Activated T-cell treated with anti-CD3 and anti-CD28 coated beads, Interleukin-2, amount 50 U/mL, for 4 hours (primary cell): Measurements from ENCODE around the gene PKP2. TPM values are rescaled to one million over a fixed set of nuclear protein-coding genes. Genes with fewer than 3 reads are reported as not detected.
"Not testable (repeated sequence)": the region's sequence is repeated elsewhere in the genome, so short reads cannot be mapped to it uniquely, and the experiment has no call there.

ENCODE experiments used
- ATAC-seq, 2 donors: fragments of 200-7000 bp; cut with Tn5 transposase; one replicate each; pipeline ENCODE4 v1.10.0; 2021
- DNase-seq: peaks from one replicate; pipeline ENCODE4 v3.0.0-alpha.2; 2020
- H3K27me3 Mint-ChIP-seq: one replicate; pipeline ENCODE4 v1.8.0; 2021; ENCODE audit warnings: low read depth, mixed read lengths
- H3K36me3 Mint-ChIP-seq: one replicate; pipeline ENCODE4 v1.8.0; 2022; ENCODE audit warnings: mixed read lengths; ENCODE audit not compliant: insufficient read depth
- H3K4me1 Mint-ChIP-seq: one replicate; pipeline ENCODE4 v1.8.0; 2021; ENCODE audit warnings: low read depth, mixed read lengths
- H3K4me3 Mint-ChIP-seq: one replicate; pipeline ENCODE4 v1.8.0; 2021; ENCODE audit warnings: mild to moderate bottlenecking, moderate library complexity, mixed read lengths
- H3K9me3 Mint-ChIP-seq: one replicate; pipeline ENCODE4 v1.8.0; 2021; ENCODE audit warnings: mixed read lengths
- total RNA-seq, 3 donors: library from RNA; stranded (reverse); gene quantifications; one replicate each; pipeline ENCODE4 v1.2.1, GENCODE V29; 2021

The PKP2 gene
- total RNA-seq, 3 donors from 2014 or later, result 0.16 to 0.24 (median 0.18) TPM

DNA sequence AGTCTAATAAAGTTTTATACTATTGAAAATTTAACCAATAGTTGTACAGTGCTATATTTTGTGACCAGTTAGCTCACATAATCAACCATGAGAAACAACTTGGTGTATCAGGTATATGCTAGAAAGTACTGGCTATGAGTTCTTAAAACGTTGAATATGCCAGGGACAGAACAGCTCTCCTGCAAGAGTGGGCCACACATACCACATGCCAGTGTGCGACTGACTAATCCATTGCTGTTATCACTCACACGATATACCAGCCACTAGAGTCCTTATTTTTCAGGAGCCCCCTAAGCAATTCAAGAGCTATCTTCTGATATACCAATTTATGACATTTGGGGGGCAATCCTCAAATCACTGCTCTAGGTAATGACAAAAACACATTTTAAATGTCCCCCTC is 9.5 kb downstream of the PKP2 start:
- ATAC-seq (no peak), DNase-seq (no peak)
- Mint-ChIP-seq H3K9me3 (no peaks in the 10 kb centered on the region), H3K36me3 (no peaks in the 10 kb centered on the region), H3K27me3 (peaks cover 11% of the 10 kb centered on the region), H3K4me1 (no peaks in the 10 kb centered on the region), H3K4me3 (no peak overlapping the region)

DNA sequence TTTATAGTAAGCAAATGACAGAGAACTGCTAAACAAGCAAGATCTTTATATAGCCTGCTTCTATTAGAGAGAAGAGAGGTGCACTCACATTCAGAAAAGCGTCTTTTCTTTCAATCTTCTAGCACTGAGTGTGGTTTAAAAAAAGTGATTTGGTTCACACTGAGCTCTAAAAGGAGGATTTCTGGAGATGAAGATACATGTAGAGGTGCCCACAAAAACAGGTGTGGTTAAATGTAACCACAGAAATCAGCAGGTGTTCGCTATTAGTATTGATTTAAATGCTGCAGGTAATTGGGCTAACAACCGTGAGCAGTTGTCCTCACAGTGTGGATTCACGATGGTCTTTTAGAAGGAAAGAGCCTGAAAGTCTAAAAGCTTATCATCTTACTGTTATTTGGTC is 10.7 kb downstream of the PKP2 start:
- H3K4me3 Mint-ChIP-seq, result no peak overlapping the region
- no peak for ATAC-seq
- H3K27me3 Mint-ChIP-seq, result peaks cover 6% of the 10 kb centered on the region
- no peaks in the 10 kb centered on the region for H3K9me3 Mint-ChIP-seq
- no peak for DNase-seq
- H3K36me3 Mint-ChIP-seq, result no peaks in the 10 kb centered on the region
- H3K4me1 Mint-ChIP-seq, result no peaks in the 10 kb centered on the region

DNA sequence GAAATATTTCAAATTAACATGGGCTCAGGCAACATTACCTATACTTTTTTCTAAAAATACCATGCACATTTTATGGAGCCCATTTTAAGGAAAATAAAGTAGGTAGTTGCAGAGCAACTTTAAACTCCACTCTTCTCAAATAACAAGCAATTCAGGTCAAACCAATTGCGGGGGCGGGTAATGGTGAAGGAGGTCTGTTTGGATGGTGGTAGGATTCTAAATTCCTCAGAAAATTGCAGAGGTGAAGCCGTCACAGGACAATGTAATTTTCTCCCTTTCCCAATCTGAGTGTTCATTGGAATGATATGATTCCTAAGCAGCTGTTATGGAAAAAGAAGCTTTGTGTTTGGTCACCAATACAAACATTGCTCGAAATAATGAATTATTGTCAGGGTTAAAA is 11.6 kb downstream of the PKP2 start:
- ATAC-seq (no peak), DNase-seq (no peak)
- Mint-ChIP-seq H3K4me1 (no peaks in the 10 kb centered on the region), H3K9me3 (no peaks in the 10 kb centered on the region), H3K36me3 (no peaks in the 10 kb centered on the region), H3K27me3 (peaks cover 6% of the 10 kb centered on the region), H3K4me3 (no peak overlapping the region)

DNA sequence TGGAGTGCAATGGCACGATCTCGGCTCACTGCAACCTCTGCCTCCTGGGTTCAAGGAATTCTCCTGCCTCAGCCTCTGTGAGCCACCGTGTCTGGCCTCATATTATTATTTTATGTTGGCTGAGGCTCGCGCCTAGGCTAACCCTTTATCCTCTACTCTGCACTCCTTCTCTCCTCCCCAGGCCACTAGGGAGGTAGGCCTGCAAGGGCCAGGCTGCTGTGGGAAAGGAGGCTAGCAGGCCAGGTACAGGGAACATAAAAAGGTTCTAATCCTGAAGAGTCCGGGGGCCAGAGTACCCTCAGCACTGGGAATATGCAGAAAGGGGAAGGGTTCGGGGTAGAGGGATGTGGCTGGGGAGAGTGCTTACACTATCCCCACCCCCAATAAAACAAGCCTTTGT is 14.9 kb downstream of the PKP2 start:
- Mint-ChIP-seq H3K36me3 (no peaks in the 10 kb centered on the region), H3K4me1 (no peaks in the 10 kb centered on the region), H3K4me3 (no peak overlapping the region), H3K27me3 (no peaks in the 10 kb centered on the region), H3K9me3 (no peaks in the 10 kb centered on the region)
- DNase-seq (no peak), ATAC-seq (no peak)

DNA sequence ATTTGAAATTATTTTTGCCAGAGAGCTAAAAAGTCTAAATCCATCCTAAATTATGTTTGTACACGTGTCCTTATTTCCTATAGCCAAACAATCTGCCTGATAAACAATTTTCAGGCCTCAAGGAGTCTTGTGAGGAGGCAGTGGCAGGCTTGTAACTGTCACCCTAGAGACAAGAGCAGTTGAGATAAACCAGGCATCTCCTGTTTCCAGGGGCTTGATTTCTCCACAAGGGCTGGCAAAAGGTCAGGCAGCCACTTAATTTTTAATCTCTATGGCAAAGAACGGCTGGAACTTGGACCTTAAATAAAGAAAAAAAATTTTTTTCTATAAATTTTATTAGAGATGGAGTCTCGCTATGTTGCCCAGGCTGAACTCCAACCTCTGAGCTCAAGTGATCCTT is 15.5 kb downstream of the PKP2 start:
- Mint-ChIP-seq H3K27me3 (no peaks in the 10 kb centered on the region), H3K9me3 (no peaks in the 10 kb centered on the region), H3K36me3 (no peaks in the 10 kb centered on the region), H3K4me3 (no peak overlapping the region), H3K4me1 (no peaks in the 10 kb centered on the region)
- ATAC-seq, result no peak
- no peak for DNase-seq

DNA sequence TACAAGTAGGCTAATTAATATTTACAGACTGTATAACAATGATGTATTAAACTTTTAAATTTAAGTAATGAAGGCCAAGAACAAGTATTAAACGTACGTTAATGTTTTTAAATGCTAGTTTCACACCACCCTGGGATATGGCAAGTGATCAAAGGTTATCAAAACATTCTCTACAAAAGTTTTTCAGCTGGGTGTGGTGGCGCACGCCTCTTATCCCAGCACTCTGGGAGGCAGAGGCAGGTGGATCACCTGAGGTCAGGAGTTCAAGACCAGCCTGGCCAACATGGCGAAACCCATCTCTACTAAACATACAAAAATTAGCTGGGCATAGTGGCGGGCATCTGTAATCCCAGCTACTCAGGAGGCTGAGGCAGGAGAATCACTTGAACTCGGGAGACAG is 17.5 kb downstream of the PKP2 start:
- H3K9me3 Mint-ChIP-seq, H3K36me3 Mint-ChIP-seq, DNase-seq, ATAC-seq, H3K4me3 Mint-ChIP-seq, H3K27me3 Mint-ChIP-seq, H3K4me1 Mint-ChIP-seq: not testable (repeated sequence)

DNA sequence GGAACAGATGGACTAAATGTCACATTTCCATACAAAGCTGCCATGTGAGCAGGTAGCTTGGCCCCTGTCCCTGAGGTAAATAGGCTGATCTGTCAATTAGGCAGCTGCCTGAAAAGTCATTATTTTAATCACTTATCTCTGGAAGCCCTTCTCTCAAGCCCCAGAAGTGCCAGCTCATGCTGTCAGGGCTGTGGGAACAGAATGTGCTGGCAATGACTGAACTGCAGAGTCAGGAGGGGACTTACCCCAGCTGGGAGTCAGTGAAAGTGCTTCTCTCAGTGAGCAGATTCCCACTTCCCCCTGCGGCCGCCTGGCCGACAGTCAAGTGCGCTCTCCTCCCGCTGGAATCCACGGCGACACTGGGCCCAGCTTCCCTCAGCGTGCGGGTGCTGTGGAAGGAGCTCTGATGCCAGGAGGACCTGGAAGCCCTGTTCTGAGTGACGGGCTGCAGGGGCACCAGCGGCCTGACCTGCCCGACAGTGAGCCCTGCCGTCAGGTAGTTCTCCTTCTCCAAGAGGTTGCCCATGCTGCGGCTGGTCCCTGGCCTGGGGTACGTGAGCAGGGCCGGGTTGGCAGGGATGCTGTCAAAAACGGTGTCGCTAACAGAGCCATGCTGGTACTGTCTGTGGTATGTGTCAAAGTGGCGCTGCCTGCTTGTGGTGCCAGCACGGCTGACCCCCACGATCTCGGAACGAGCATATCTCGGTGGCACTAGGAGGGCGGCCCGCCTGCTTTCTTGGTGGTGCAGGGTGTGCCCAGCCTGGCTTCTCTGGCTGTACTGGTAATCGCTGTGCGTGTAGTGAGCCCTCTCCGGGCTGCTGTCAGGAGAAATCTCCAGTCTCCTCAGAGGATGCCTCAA is 18.7 kb downstream of the PKP2 start:
- Mint-ChIP-seq H3K4me1 (no peaks in the 10 kb centered on the region), H3K36me3 (no peaks in the 10 kb centered on the region), H3K27me3 (no peaks in the 10 kb centered on the region), H3K4me3 (no peak overlapping the region), H3K9me3 (no peaks in the 10 kb centered on the region)
- ATAC-seq (no peak), DNase-seq (no peak)

DNA sequence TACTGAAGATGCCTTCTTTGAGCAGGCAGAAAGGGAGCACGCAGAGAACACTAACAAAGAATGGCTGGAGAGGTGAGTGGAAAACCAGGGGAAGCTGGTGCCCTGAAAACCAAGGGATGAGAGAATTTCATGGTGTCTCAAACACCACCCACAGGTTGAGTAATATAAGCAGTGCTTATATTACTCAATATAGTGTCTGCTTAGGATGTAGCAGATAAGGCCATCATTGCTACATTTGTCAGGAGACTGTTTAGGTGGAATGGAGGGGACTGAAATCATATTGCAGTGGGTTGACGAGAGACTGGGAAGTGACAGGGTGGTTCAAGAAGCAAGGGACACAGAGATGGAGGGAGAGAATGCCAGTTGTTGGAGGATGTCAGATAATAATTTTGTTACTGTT is 20.6 kb downstream of the PKP2 start:
- Mint-ChIP-seq H3K9me3 (no peaks in the 10 kb centered on the region), H3K4me3 (no peak overlapping the region), H3K36me3 (no peaks in the 10 kb centered on the region), H3K27me3 (no peaks in the 10 kb centered on the region), H3K4me1 (no peaks in the 10 kb centered on the region)
- ATAC-seq (no peak), DNase-seq (no peak)

DNA sequence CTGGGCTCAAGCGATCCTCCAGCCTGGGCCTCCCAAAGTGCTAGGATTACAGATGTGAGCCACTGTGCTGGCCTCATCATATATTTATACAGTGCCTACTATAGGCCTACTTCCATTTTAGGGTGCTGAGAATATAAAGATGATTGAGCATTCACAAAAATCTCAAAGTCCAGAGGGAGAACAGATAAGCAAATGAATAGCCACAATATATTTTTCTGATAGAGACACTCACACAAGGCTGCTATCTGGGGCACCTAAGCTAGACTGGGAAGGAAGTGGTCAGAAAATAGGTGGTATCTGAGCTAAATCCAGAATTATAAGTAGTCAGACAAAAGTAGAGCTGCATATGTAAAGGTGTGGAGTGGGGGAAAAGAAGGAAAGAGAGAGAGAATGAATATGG is 21.6 kb downstream of the PKP2 start:
- DNase-seq, result no peak
- Mint-ChIP-seq H3K4me3 (no peak overlapping the region), H3K27me3 (no peaks in the 10 kb centered on the region), H3K4me1 (no peaks in the 10 kb centered on the region), H3K9me3 (no peaks in the 10 kb centered on the region), H3K36me3 (no peaks in the 10 kb centered on the region)
- ATAC-seq, result no peak

DNA sequence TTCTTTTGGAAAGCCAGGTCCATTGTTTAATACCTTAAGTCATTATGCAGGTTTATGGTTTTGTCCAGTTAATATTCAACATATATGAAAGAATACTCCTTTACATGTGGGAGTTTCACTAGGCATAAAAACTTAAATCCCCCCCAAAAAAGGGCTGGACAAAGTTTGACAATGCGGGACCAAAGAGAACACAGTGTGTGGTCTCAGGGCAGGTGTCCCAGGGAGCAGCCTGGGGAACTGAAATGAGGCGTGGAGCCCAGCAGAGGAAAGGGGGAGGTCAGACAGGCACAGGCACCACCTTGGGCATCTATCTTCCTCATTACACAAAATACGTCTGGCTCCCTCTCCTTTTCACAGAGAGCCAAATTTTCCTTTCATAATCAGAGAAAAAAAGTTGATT is 22.5 kb downstream of the PKP2 start:
- no peaks in the 10 kb centered on the region for H3K27me3 Mint-ChIP-seq
- no peak overlapping the region for H3K4me3 Mint-ChIP-seq
- H3K4me1 Mint-ChIP-seq, result no peaks in the 10 kb centered on the region
- no peaks in the 10 kb centered on the region for H3K36me3 Mint-ChIP-seq
- no peak for ATAC-seq
- DNase-seq, result no peak
- H3K9me3 Mint-ChIP-seq, result no peaks in the 10 kb centered on the region

DNA sequence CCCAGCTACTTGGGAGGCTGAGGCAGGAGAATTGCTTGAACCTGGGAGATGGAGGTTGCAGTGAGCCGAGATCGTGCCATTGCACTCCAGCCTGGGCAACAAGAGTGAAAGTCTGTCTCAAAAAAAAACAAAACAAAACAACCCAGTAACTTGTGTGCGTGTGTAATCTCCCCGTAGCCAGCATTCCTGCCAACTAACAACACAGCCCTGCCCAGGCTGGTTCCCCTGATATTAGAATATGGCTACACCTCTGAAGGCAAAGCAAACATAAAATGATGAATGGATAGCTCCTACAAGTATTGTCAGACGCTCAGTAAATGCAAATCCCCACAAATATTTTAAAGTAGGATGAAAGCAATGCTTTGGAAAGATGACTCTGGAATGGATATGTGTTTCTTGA is 24.2 kb downstream of the PKP2 start:
- H3K9me3 Mint-ChIP-seq, H3K36me3 Mint-ChIP-seq, H3K4me3 Mint-ChIP-seq, H3K4me1 Mint-ChIP-seq, DNase-seq, ATAC-seq, H3K27me3 Mint-ChIP-seq: not testable (repeated sequence)

DNA sequence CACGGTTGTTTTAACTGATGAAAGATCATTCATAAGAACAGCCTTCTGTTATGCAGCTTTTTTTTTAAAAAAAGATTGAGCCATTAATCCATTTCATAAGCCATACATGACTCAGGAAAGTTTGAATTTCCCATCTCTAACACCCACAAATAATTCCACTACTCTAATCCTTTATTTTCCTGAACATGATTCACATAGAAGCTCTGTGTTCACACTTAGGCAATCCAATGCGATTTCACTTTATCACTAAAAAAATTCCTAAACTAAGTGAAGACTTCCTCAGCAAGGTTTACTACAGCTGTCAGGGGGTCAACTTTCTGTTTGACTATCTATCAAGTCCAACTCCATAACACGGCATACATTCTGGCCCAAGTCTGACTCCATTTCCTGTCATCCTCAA is 25.9 kb downstream of the PKP2 start:
- ATAC-seq, result no peak
- DNase-seq, result no peak
- Mint-ChIP-seq H3K36me3 (no peaks in the 10 kb centered on the region), H3K4me1 (no peaks in the 10 kb centered on the region), H3K27me3 (no peaks in the 10 kb centered on the region), H3K4me3 (no peak overlapping the region), H3K9me3 (no peaks in the 10 kb centered on the region)

DNA sequence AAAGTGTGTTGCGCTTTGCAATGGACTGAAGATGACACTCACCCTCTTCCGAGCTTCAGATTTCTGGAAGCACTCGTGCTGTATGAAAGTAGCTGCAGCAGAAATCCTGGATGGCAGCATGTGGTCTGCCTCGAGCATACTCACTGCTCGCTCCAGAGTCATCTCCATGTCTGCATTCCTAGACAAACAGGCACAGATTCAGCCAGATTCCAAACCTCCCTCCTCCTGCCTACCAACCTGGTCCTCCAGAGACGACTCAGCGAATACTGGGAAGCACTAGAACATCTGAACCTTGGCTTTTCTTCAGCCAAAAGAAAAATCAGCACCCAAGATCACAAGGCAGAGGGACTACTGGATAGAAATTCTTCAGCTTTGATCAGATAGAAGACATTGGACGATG is 27.7 kb downstream of the PKP2 start:
- DNase-seq (no peak), ATAC-seq (no peak)
- H3K27me3 Mint-ChIP-seq, result no peaks in the 10 kb centered on the region
- no peaks in the 10 kb centered on the region for H3K36me3 Mint-ChIP-seq
- H3K4me1 Mint-ChIP-seq, result no peaks in the 10 kb centered on the region
- H3K9me3 Mint-ChIP-seq, result no peaks in the 10 kb centered on the region
- H3K4me3 Mint-ChIP-seq, result no peak overlapping the region

DNA sequence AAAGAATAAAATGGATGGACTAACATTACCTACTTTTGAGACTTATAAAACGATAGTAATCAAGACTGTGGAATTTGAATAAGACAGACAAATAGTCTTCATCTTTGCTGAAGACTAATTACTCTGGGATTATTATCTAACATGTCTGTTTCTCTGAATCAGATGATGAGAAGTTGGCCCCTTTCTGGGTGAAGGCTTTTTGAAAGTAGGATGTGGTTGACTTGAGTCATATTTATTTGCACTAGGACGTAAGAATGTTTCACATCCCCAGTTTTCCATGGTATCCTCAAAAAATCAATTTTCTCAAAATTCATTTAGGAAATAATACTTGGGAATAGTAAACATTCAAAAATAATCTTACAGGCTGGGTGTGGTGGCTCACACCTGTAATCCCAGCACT is 31.8 kb downstream of the PKP2 start:
- DNase-seq (no peak), ATAC-seq (no peak)
- Mint-ChIP-seq H3K4me1 (no peaks in the 10 kb centered on the region), H3K36me3 (no peaks in the 10 kb centered on the region), H3K4me3 (no peak overlapping the region), H3K27me3 (peaks cover 3% of the 10 kb centered on the region), H3K9me3 (no peaks in the 10 kb centered on the region)

DNA sequence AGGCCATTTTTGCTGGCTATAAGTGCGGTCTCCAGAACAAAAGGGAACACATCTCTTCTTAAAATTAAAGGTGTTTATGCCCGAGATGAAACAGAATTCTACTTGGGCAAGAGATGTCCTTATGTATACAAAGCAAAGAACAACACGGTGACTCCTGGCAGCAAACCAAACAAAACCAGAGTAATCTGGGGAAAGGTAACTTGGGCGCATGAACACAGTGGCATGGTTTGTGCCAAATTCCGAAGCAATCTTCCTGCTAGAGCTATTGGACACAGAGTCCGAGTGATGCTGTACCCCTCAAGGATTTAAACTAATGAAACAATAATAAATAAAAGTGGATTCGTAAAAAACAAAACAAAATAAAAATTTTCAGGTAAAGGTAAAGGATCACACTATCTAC is 33.4 kb downstream of the PKP2 start:
- no peaks in the 10 kb centered on the region for H3K4me1 Mint-ChIP-seq
- no peak overlapping the region for H3K4me3 Mint-ChIP-seq
- DNase-seq (no peak), ATAC-seq (no peak)
- no peaks in the 10 kb centered on the region for H3K9me3 Mint-ChIP-seq
- H3K36me3 Mint-ChIP-seq, result no peaks in the 10 kb centered on the region
- H3K27me3 Mint-ChIP-seq, result peaks cover 3% of the 10 kb centered on the region

DNA sequence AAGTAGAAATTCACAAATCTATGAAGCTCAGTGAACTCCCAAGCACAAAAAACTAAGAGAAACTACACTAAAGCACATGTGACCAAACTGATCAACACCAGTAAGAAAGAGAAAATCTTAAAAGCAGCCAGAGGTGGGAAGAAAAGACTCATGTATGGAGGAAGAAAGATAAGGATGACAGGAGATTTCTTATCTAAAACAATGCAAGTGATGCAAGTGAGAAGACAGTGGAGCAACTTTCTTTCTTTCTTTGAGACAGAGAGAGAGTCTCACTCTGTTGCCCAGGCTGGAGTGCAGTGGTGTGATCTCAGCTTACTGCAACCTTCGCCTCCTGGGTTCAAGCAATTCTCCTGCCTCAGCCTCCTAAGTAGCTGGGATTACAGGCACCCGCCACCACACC is 34.9 kb downstream of the PKP2 start:
- not testable (repeated sequence) for DNase-seq, H3K4me3 Mint-ChIP-seq, H3K4me1 Mint-ChIP-seq, ATAC-seq, H3K36me3 Mint-ChIP-seq, H3K9me3 Mint-ChIP-seq, H3K27me3 Mint-ChIP-seq
